ENCODE data around the gene LORICRIN.
A peak's percentile ranks its signal among the peaks of the same experiment; 100 is the strongest.

LORICRIN gene

DNA sequence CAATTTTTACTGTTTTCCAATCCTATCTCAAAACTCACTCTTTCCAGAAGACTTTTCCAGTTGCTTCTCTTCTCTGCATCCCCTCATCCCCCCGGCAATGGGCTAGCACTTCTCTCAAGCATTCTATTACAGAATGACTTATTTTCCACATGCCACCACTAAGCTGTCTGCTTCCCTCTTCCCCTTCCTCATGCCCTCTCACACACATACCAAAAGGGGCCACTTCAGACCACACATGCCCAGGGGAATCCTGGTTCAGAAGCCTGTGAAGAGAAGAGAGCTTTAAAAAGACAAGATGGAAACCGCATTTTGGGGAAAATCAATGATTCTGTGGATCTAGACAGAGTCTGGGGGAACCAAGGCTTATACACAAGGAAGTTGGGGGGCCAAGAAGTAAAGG, 8.4 kb upstream of the LORICRIN start:
- no peak for DNase-seq

GRCh38 chr1:153251562-153251961, 7.9 kb upstream of the LORICRIN start:
- DNase-seq = no peak

DNA sequence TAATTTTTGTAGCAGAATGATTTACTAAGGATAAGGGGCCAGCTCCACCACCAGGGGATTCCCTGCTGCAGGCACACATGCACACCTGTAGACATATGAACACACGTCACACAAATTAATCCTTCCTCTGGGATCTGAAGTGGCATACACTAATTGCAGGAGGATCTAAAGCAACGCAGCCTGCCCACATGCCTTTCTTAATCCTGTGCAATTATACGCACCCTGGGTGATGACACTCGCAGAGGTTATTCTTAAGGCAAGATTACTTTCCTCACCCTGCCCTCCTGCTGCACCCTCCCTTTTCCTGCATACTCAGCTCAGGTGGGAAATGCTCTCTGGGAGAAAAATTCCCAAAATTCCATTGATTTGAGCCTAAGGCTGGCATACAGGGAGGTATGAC, 7.5 kb upstream of the LORICRIN start:
- no peak for DNase-seq

DNA sequence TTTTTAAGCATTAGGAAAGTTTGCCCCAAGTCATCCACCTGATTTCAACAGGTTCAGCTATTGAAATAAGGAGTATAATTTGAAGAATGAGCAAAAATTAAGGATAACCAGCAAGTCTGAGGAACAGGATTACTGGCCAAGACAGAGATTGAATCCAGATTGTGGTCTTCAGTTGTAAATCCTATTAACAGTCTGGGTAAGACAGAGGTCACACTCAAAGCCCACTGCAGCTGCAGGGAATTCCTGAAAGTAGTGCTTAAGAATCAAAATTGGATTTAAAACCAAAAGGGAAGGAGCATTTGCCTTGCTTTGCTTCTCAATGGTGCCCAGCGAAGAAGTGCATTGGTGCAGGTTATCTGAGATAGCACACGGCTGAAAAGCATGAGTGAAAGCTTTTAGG, 6.4 kb upstream of the LORICRIN start:
- DNase-seq = no peak

- DNase-seq = no peak
Observed at GRCh38 chr1:153253693-153254092, 5.8 kb upstream of the LORICRIN start.

GRCh38 chr1:153260585-153261280, 1.2 kb downstream of the LORICRIN start:
- DNase-seq = no peak

GRCh38 chr1:153261281-153262069, 2.0 kb downstream of the LORICRIN start:
- DNase-seq = no peak

DNA sequence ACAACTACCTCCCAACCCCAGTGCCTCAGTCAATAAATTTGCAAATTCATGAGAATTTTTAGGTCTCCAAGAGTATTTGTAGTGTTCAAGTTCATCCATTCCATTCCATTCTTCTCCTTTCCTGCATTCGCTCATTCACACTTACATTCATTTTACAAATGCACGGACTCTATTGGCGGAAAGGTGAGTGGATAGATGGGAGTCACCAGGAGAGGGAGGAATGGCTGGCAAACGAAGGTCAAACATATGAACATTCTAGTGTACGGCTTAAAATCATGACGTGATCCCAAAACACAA, 2.5 kb downstream of the LORICRIN start:
- DNase-seq = no peak

GRCh38 chr1:153262462-153263157, 3.1 kb downstream of the LORICRIN start:
- DNase-seq = no peak

DNA sequence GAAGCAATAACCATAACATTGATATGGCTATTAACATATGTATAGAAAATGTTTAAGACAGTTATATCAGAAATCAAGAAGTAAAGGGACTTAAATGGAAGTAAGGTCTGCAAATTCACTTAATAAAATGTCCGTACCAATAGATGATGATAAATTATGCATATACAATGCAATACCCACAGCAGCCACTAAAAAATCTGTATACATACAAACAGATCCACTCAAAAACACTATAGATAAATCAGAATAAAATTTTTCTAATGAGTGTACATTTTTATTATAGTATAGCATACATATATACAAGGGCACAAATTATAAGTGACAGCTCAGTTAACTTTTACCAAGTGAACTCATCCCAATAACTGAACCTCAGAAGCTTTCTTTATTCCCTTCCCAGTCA, 6.0 kb downstream of the LORICRIN start:
- DNase-seq = no peak

- DNase-seq = no peak
Observed at GRCh38 chr1:153271711-153272110, 12.2 kb downstream of the LORICRIN start.

- no peak for DNase-seq
Observed at GRCh38 chr1:153272186-153272585, 12.7 kb downstream of the LORICRIN start.

DNA sequence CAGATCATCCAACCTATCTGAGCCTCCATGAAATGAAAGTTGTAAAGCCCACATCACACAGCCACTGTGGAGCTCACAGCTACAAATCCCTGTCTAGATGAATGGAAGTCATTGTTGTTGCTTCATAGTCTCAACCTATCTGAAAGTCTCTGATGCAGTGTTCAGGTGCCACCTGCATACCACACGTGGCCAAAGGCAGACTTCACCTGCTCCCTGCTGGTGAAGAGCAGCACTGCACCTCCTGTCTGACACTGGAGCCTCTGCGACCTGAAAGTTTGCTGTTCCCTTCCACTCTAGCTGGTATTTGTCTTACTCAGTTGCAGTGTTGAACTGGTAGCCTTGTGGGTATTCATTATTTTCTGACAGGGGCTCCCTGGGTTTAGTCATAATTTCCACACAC, 18.4 kb downstream of the LORICRIN start:
- DNase-seq = no peak

DNA sequence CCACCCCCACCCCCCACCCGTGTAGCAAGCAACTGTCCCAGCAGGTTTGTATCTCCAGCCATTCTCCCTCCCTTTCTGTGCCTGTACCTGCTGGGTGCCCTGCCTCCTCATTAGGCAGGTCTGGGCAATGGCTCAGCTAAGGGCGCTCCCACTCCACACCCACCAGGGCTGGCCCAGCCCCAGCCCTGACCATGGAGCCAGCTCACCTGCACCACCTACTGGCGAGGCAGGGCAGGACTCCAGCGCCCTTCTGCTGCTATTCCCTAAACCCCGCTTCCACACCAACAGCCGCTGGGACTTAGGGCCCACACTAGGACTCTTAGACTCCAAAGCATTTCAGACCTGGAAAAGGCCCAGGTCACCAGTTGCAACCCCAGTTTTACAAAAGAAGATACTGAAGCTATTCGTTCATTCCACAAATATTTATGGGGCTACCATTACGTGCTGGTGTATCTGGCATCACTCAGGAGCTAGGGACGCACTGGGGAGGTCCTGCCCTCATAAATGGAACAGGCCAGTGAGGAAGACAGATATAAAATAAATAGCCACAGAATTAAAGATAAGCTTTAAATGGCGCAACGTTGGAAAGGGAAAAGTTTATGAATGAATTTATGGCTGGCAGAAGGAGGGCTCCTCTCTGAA, 29.3 kb downstream of the LORICRIN start:
- DNase-seq = no peak

DNA sequence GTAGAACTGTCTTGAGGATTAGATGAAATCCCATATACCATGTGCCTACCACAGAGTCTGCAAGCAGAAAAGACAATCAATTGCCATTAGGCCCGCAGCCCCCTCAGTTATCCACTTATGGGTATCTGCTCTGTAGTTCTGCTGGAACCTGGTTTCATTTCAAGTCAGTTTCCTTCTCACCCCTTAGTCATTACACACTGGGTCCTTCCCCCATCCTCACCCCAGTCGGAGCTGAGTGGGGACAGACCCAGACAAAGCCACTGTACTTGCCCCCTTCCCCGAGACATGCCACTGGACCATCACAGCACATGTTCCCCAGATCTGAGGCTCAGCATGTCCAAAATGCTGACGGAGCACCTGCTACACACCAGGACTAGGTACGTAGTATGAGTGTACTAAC, 32.0 kb downstream of the LORICRIN start:
- DNase-seq = no peak

- DNase-seq = no peak
Observed at GRCh38 chr1:153292185-153292584, 32.7 kb downstream of the LORICRIN start.

- DNase-seq = no peak
Observed at GRCh38 chr1:153292740-153293479, 33.4 kb downstream of the LORICRIN start.

GRCh38 chr1:153293480-153293775, 33.9 kb downstream of the LORICRIN start:
- DNase-seq = no peak

GRCh38 chr1:153293851-153294250, 34.4 kb downstream of the LORICRIN start:
- DNase-seq = peak; percentile 9

GRCh38 chr1:153302308-153302707, 42.8 kb downstream of the LORICRIN start:
- DNase-seq = no peak

DNA sequence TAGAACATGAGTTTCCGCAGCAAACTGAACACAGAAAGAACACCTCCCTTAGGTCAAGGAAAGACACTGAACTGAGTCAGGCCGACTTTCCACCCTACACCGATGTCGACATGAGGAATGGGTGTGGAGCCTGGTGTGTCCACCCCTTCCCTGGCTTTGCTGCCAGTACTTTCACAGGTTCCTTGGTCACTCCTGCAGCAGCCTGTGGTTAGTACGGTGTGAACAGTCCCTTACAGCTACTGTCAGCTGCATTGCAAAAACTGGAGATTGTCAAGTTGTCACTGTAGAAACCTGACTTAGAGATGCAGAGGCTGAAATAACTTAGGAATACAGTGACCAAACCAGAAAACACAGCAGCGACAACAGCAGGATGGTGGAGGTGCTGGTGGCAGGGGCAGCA, 46.2 kb downstream of the LORICRIN start:
- no peak for DNase-seq

DNA sequence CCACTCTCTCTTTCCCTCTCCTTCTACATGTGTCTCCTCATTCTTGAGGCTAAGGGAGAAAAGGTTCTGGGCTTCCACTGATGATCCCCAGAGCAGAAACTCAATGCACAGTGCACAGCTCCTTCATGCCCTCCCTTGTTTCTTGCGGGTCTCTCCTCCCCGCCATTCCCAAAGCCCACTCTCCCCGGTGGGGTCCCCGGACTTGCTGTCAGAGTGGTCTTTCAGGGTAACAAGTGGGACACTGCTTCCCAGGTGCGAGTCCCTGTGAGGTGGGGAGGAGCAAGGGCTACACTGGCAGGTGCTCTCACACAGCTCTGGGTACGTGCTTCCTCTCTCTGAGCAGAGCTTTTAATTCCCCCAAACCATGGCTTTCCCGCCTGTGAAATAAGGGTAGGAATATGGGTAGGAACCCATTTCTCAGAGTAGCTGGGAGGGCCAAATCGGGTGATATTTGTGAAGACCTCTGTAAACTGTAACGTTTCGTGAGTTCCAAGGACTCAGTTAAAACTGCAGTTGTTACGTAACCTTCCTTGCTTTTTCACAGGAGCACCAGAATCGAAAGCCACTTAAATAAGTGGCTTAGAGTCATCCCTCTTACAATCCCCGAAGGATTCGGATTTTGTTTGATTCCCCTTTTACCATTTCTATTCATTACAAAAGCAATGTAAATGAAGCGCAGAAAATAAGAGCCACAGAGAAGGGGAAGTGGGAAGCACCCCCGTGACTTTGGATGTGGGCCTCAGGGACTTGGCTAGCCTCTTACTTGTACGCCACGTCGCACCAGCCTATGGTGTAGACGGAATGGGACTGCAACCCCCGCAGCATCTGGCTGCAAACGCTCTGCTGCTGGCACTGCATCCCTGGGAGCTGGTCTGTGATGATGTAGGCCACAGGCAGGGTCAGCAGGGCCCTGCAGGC, 47.1 kb downstream of the LORICRIN start:
- DNase-seq = no peak
